OCI-LY7 (cell line): ENCODE measurements around the gene RNF10. TPM values are rescaled to one million over a fixed set of nuclear protein-coding genes. Genes with fewer than 3 reads are reported as not detected.

Source experiments
- BruUV-seq: library from RNA; stranded (reverse); fragments of 400-500 nt; replicated peaks from 2 replicates; lab custom pipeline; 2021; lab: Mats Ljungman, UMichigan
- CTCF ChIA-PET: fragments of 300-600 bp; sonication (Branson Sonifier 250); formaldehyde crosslinking; loops from one replicate; lab custom pipeline; 2022; ENCODE audit warnings: antibody characterized with exemption; ENCODE audit not compliant: unreplicated experiment; lab: Charles Lee
- POLR2A ChIA-PET: fragments of 300-600 bp; sonication (Branson Sonifier 250); formaldehyde crosslinking; loops from one replicate; lab custom pipeline; 2022; ENCODE audit warnings: antibody characterized with exemption; lab: Charles Lee
- DNase-seq: peaks from one replicate; pipeline ENCODE4 v3.0.0-alpha.2; 2015; ENCODE audit warnings: low spot score
- H2AFZ ChIP-seq: fragments of 200-600 bp; sonication (generic), shearing (Covaris generic); 2 replicates; pipeline ENCODE4 v1.6.1; 2014; ENCODE audit warnings: mild to moderate bottlenecking, antibody characterized with exemption, low read length, moderate library complexity
- H3K27ac ChIP-seq: fragments of 200-600 bp; sonication (generic); 2 replicates; pipeline ENCODE4 v1.5.1; 2014; ENCODE audit warnings: mixed run types, low read depth, mild to moderate bottlenecking, moderate library complexity, low read length, inconsistent platforms; ENCODE audit not compliant: poor library complexity, severe bottlenecking
- H3K36me3 ChIP-seq: fragments of 200-600 bp; sonication (generic); 2 replicates; pipeline ENCODE4 v1.6.1; 2014; ENCODE audit warnings: mild to moderate bottlenecking, antibody characterized with exemption, low read length, moderate library complexity, mixed read lengths; ENCODE audit not compliant: insufficient read depth
- H3K4me1 ChIP-seq: fragments of 200-600 bp; sonication (generic); 2 replicates; pipeline ENCODE4 v1.5.1; 2014; ENCODE audit warnings: mild to moderate bottlenecking, low read length; ENCODE audit not compliant: insufficient read depth, poor library complexity, severe bottlenecking
- H3K4me2 ChIP-seq: fragments of 200-600 bp; sonication (generic); 2 replicates; pipeline ENCODE4 v1.6.1; 2014; ENCODE audit warnings: mild to moderate bottlenecking, low read length
- H3K4me3 ChIP-seq: fragments of 200-600 bp; sonication (generic); 2 replicates; pipeline ENCODE4 v1.5.1; 2014; ENCODE audit warnings: mild to moderate bottlenecking, low read depth, low read length; ENCODE audit not compliant: poor library complexity, severe bottlenecking
- H3K79me2 ChIP-seq: fragments of 200-600 bp; sonication (generic); 2 replicates; pipeline ENCODE4 v1.6.1; 2016; ENCODE audit warnings: low read depth, mild to moderate bottlenecking, low read length, moderate library complexity, mixed read lengths; ENCODE audit not compliant: insufficient read depth
- H3K9me2 ChIP-seq: fragments of 200-600 bp; sonication (generic); 2 replicates; pipeline ENCODE4 v1.6.1; 2016; ENCODE audit warnings: mild to moderate bottlenecking, low read length, mixed read lengths; ENCODE audit not compliant: insufficient read depth
- H3K9me3 ChIP-seq: fragments of 200-600 bp; sonication (generic); 2 replicates; pipeline ENCODE4 v1.6.1; 2014; ENCODE audit warnings: mild to moderate bottlenecking, mixed run types, low read length, mixed read lengths
- H4K20me1 ChIP-seq: fragments of 200-600 bp; sonication (generic); 2 replicates; pipeline ENCODE4 v1.6.1; 2014; ENCODE audit warnings: mild to moderate bottlenecking, antibody characterized with exemption, low read length, moderate library complexity, mixed read lengths; ENCODE audit not compliant: insufficient read depth
- EZH2phosphoT487 ChIP-seq: fragments of 200-600 bp; sonication (generic); IDR thresholded peaks from 2 replicates; pipeline ENCODE4 v1.6.1; 2018; ENCODE audit warnings: low read depth, borderline replicate concordance, mild to moderate bottlenecking, mixed run types, antibody characterized with exemption, low read length, moderate library complexity, mixed read lengths
- intact Hi-C: fragments of 100-400 bp; cut with micrococcal nuclease; formaldehyde crosslinking; loops from one replicate; pipeline ENCODE4 v1.10.0; 2022; ENCODE audit not compliant: unreplicated experiment
- total RNA-seq, 2 experiments: library from RNA; depleted of rRNA in 1 of 2; stranded (reverse); fragments of >200 nt in 1 of 2; shearing (Covaris generic) in 1 of 2; gene quantifications; 2 replicates each; pipeline ENCODE4 v1.2.3, GENCODE V29; 2014 to 2022
- TF ChIP-seq, protein P1 (sequence below): fragments of 200-600 bp; sonication (generic); conservative IDR thresholded peaks from 2 replicates; pipeline ENCODE4 v1.5.1; 2014; ENCODE audit warnings: mild to moderate bottlenecking, antibody characterized with exemption, low read length, moderate library complexity, mixed read lengths

The RNF10 gene
- total RNA-seq, 2 experiments from 2014 or later = 52.2 to 150 TPM

- ChIA-PET CTCF (no interaction called here), POLR2A (no interaction called here)
- Histone ChIP-seq H3K4me1 (peaks cover 4% of the 10 kb centered on the region), H3K36me3 (no peaks in the 10 kb centered on the region), H3K9me3 (no peaks in the 10 kb centered on the region), H3K79me2 (no peaks in the 10 kb centered on the region), H3K4me2 (no peak overlapping the region), H2AFZ (no peak overlapping the region), H3K9me2 (no peaks in the 10 kb centered on the region), H3K4me3 (no peak overlapping the region), H4K20me1 (no peaks in the 10 kb centered on the region), H3K27ac (no peak overlapping the region)
- intact Hi-C loops = no loop called here
- no TSS peak for BruUV-seq
- no peak for TF ChIP-seq EZH2phosphoT487
- TF ChIP-seq, protein P1, sequence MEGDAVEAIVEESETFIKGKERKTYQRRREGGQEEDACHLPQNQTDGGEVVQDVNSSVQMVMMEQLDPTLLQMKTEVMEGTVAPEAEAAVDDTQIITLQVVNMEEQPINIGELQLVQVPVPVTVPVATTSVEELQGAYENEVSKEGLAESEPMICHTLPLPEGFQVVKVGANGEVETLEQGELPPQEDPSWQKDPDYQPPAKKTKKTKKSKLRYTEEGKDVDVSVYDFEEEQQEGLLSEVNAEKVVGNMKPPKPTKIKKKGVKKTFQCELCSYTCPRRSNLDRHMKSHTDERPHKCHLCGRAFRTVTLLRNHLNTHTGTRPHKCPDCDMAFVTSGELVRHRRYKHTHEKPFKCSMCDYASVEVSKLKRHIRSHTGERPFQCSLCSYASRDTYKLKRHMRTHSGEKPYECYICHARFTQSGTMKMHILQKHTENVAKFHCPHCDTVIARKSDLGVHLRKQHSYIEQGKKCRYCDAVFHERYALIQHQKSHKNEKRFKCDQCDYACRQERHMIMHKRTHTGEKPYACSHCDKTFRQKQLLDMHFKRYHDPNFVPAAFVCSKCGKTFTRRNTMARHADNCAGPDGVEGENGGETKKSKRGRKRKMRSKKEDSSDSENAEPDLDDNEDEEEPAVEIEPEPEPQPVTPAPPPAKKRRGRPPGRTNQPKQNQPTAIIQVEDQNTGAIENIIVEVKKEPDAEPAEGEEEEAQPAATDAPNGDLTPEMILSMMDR = no peak
- DNase-seq = no peak
Measured at GRCh38 chr12:120588948-120589930, 55.1 kb downstream of the RNF10 start.

DNA sequence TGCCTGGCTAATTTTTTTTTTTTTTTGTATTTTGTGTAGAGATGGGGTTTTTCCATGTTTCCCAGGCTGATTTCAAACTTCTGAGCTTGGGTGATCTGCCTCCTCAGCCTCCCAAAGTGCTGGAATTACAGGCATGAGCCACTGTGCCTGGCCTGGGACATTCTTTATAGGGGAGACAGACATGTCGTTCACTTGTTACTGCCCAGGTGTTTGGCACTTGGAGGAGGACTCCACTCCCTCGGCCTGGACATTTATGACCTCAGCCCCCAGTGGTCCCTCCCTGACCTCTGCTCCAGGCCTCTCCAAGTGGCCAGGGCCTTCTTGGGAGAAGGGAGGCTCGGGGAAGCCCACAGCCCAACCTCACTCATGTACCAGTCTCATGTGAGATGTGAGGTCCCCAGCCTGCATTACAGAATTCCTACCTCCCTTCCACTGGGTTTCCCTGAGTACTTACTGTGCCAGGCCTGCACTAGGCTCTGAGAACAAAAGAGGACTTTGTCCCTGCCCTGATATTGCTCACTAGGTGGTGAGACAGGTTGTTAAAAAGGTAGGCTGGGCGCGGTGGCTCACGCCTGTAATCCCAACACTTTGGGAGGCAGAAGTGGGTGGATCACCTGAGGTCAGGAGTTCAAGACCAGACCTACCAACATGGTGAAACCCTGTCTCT, 56.7 kb downstream of the RNF10 start:
- intact Hi-C loops = no loop called here
- TF ChIP-seq, protein P1 = no peak
- no peak for TF ChIP-seq EZH2phosphoT487
- H3K9me3 ChIP-seq = no peaks in the 10 kb centered on the region
- no peak overlapping the region for H3K27ac ChIP-seq
- CTCF ChIA-PET = no interaction called here
- BruUV-seq = no TSS peak
- POLR2A ChIA-PET = interaction anchor here (0.7 kb wide), 1 partner anchor 40 kb away, joined by 4 read pairs; no protein-coding TSS in a partner anchor
- no peak overlapping the region for H2AFZ ChIP-seq
- H3K79me2 ChIP-seq = no peaks in the 10 kb centered on the region
- no peaks in the 10 kb centered on the region for H3K9me2 ChIP-seq
- H3K4me1 ChIP-seq = peaks cover 4% of the 10 kb centered on the region
- H3K4me2 ChIP-seq = no peak overlapping the region
- no peak overlapping the region for H3K4me3 ChIP-seq
- DNase-seq = no peak
- H4K20me1 ChIP-seq = no peaks in the 10 kb centered on the region
- H3K36me3 ChIP-seq = no peaks in the 10 kb centered on the region
